Measurements from ENCODE around the gene BROX. TPM values are rescaled to one million over a fixed set of nuclear protein-coding genes. Genes with fewer than 3 reads are reported as not detected.

Gene BROX
- total and polyA plus RNA-seq, 10 of the 15 experiments (the other 5 are each of a cell fraction or from before 2014, with no cell fraction given), result 5.8 to 42.0 (median 16.8) TPM

- FAIRE-seq, result no peak
- Histone ChIP-seq H3K79me2 (ENCODE audit: control insufficient read depth, insufficient read depth, low read length) (no peaks in the 10 kb centered on the region), H3K9ac (ENCODE audit: control insufficient read depth, insufficient read depth, low read length) (no peak overlapping the region), H3K4me1 (ENCODE audit: control insufficient read depth, insufficient read depth, low read length) (peaks cover 6% of the 10 kb centered on the region), H3K4me3 (no peak overlapping the region), H2AFZ (ENCODE audit: control insufficient read depth, low read depth, low read length) (no peak overlapping the region), H3K36me3 (ENCODE audit: control insufficient read depth in 2 of 2, insufficient read depth in 2 of 2, low read length in 1 of 2) (no peaks in the 10 kb centered on the region), H3K4me2 (ENCODE audit: control insufficient read depth, insufficient read depth) (no peak overlapping the region), H3K27ac (ENCODE audit: control insufficient read depth, insufficient read depth) (no peak overlapping the region), H4K20me1 (ENCODE audit: control insufficient read depth, insufficient read depth) (no peaks in the 10 kb centered on the region), H3K9me3 (replicated peaks; ENCODE audit: control insufficient read depth, insufficient read depth, low read length) (no peaks in the 10 kb centered on the region), H3K27me3 (replicated peaks in 1 of 2; ENCODE audit: control insufficient read depth in 2 of 2, insufficient read depth in 2 of 2, low read length in 1 of 2) (no peaks in the 10 kb centered on the region)
- CTCF ChIA-PET, result interaction anchor here (0.6 to 3.2 kb wide), 12 partner anchors 12 to 876 kb away, joined by 3 to 21 read pairs (median 4); partner anchors contain the start of gene FAM177B
- TF ChIP-seq NBN (IDR thresholded peaks at IDR 0.05), result no peak
- TF ChIP-seq ATF7 (IDR thresholded peaks at IDR 0.05; ENCODE audit: low read depth), result no peak
- no peak for TF ChIP-seq CHD2 (IDR thresholded peaks at IDR 0.05; ENCODE audit: borderline replicate concordance, low read depth, low read length)
- TF ChIP-seq WRNIP1 (IDR thresholded peaks at IDR 0.05; ENCODE audit: borderline replicate concordance, low read depth, low read length), result no peak
- TF ChIP-seq SMAD5 (IDR thresholded peaks at IDR 0.05; ENCODE audit: low read depth), result no peak
- TF ChIP-seq NR2C1 (IDR thresholded peaks at IDR 0.05), result no peak
- no peak for TF ChIP-seq JUNB (IDR thresholded peaks at IDR 0.05)
- no peak for TF ChIP-seq BCL3 (IDR thresholded peaks at IDR 0.05; ENCODE audit: borderline replicate concordance, insufficient read depth, low read depth, low read length, poor library complexity, severe bottlenecking)
- no peak for TF ChIP-seq MTA2 (IDR thresholded peaks at IDR 0.05; ENCODE audit: low read depth)
- no peak for TF ChIP-seq TARDBP (IDR thresholded peaks at IDR 0.05; ENCODE audit: borderline replicate concordance)
- TF ChIP-seq ESRRA (IDR thresholded peaks at IDR 0.05; ENCODE audit: low read length), result no peak
- no peak for TF ChIP-seq RFX5 (IDR thresholded peaks at IDR 0.05; ENCODE audit: low read depth, low read length)
- TF ChIP-seq ZNF384 (IDR thresholded peaks at IDR 0.05; ENCODE audit: borderline replicate concordance, low read depth, low read length), result no peak
- TF ChIP-seq KAT2A (conservative IDR thresholded peaks at IDR 0.05; ENCODE audit: control insufficient read depth, low read depth, low read length), result no peak
- TF ChIP-seq NFYB (IDR thresholded peaks at IDR 0.05; ENCODE audit: insufficient read depth, low read depth, low read length), result no peak
- TF ChIP-seq STAT3 (IDR thresholded peaks at IDR 0.05; ENCODE audit: low read depth, low read length), result no peak
- TF ChIP-seq USF1 (IDR thresholded peaks at IDR 0.05; ENCODE audit: borderline replicate concordance, extremely low read length, insufficient read depth, low read depth, low read length), result no peak
- no peak for TF ChIP-seq LARP7 (IDR thresholded peaks at IDR 0.05)
- TF ChIP-seq SREBF1 (IDR thresholded peaks at IDR 0.05; ENCODE audit: low read length), result no peak
- no TSS peak for BruUV-seq (replicated peaks)
- SMC1A ChIA-PET (ENCODE audit: uncharacterized antibody, unreplicated experiment), result interaction anchor here (0.6 to 2.7 kb wide), 13 partner anchors 9 to 732 kb away, joined by 3 to 16 read pairs (median 3); partner anchors contain the start of gene FAM177B
- in situ Hi-C loops (cut with MboI), result no loop called here
- no peak for DNase-seq (ENCODE audit: low read depth, low spot score)
- RAD21 ChIA-PET (ENCODE audit: unreplicated experiment), result interaction anchor here (0.8 to 1.4 kb wide), 6 partner anchors 13 to 106 kb away, joined by 3 to 4 read pairs (median 3); no protein-coding TSS in a partner anchor
- intact Hi-C loops (cut with micrococcal nuclease; ENCODE audit: unreplicated experiment), result no loop called here
- no peak for ATAC-seq
- POLR2A ChIA-PET, result interaction anchor here (1.6 kb wide), 1 partner anchor 8 kb away, joined by 4 read pairs; no protein-coding TSS in a partner anchor
- WGBS (ENCODE audit: insufficient coverage, insufficient replicate concordance, low lambda C conversion rate, missing lambda C conversion rate), result 66% methylated on average over 3 of the region's 3 CpGs
Measured at GRCh38 chr1:222751255-222751654, 38.9 kb downstream of the BROX start.
